T-cell (primary cell): ENCODE measurements around the gene PDE1A. TPM values are rescaled to one million over a fixed set of nuclear protein-coding genes. Genes with fewer than 3 reads are reported as not detected.

Experiments
- ATAC-seq, 4 experiments: fragments of 200-7000 bp in 3 of 4; fragments of 150-1000 bp in 1 of 4; cut with Tn5 transposase; replicated peaks in 1 of 4; 1 replicate in 3 of 4; 2 replicates in 1 of 4; pipeline ENCODE4 v1.10.0; 2021; ENCODE audit warnings: moderate library complexity in 3 of 4, mild to moderate bottlenecking in 2 of 4, moderate number of reproducible peaks in 1 of 4
- CTCF ChIA-PET, 2 donors: fragments of 300-600 bp; sonication (Branson Sonifier 250); formaldehyde crosslinking; loops; one replicate each; lab custom pipeline; 2022; ENCODE audit warnings: antibody characterized with exemption in 2 of 2; lab: Charles Lee
- POLR2A ChIA-PET, 2 donors: fragments of 300-600 bp; sonication (Branson Sonifier 250); formaldehyde crosslinking; loops; one replicate each; lab custom pipeline; 2022; ENCODE audit warnings: antibody characterized with exemption in 2 of 2; lab: Charles Lee
- DNase-seq, 35 experiments: peaks; one replicate each; pipeline versions ENCODE4 v3.0.0 to v3.0.0-alpha.2; 2013 to 2023
- H3K27ac ChIP-seq: one replicate; pipeline ENCODE4 v1.5.1; 2013; ENCODE audit warnings: low read length
- H3K27me3 ChIP-seq, 2 experiments: replicated peaks in 1 of 2; 1 replicate in 1 of 2; 2 replicates in 1 of 2; pipeline versions ENCODE4 v1.6.1 to v1.7.0; 2013; ENCODE audit warnings: low read length in 1 of 2, mixed read lengths in 1 of 2; ENCODE audit not compliant: control insufficient read depth in 2 of 2, insufficient read depth in 2 of 2; ENCODE audit errors: extremely low read depth in 1 of 2
- H3K36me3 ChIP-seq, 2 donors: 1 replicate in 1 of 2; 2 replicates in 1 of 2; pipeline versions ENCODE4 v1.6.1 to v1.7.0; 2013; ENCODE audit warnings: low read length in 1 of 2; ENCODE audit not compliant: control insufficient read depth in 2 of 2, insufficient read depth in 1 of 2; ENCODE audit errors: extremely low read depth in 1 of 2
- H3K4me1 ChIP-seq, 2 experiments: 1 replicate in 1 of 2; 2 replicates in 1 of 2; pipeline versions ENCODE4 v1.6.1 to v1.7.0; 2013; ENCODE audit warnings: low read length in 2 of 2, mixed read lengths in 1 of 2; ENCODE audit not compliant: insufficient read depth in 2 of 2, control insufficient read depth in 1 of 2; ENCODE audit errors: extremely low read depth in 1 of 2
- H3K4me3 ChIP-seq, 2 donors: 1 replicate in 1 of 2; 2 replicates in 1 of 2; pipeline versions ENCODE4 v1.5.1 to v1.7.0; 2013; ENCODE audit warnings: mild to moderate bottlenecking in 2 of 2, low read length in 1 of 2, moderate library complexity in 1 of 2; ENCODE audit not compliant: control insufficient read depth in 1 of 2; ENCODE audit errors: extremely low read depth in 1 of 2
- H3K9me3 ChIP-seq: 2 replicates; pipeline ENCODE4 v1.7.0; 2013
- H3K27ac Mint-ChIP-seq, 2 donors: one replicate each; pipeline ENCODE4 v1.8.0; 2020 to 2021; ENCODE audit warnings: mild to moderate bottlenecking in 2 of 2, mixed read lengths in 2 of 2
- H3K27me3 Mint-ChIP-seq, 2 donors: one replicate each; pipeline ENCODE4 v1.8.0; 2021 to 2022; ENCODE audit warnings: mixed read lengths in 2 of 2
- H3K36me3 Mint-ChIP-seq: one replicate; pipeline ENCODE4 v1.8.0; 2021; ENCODE audit warnings: mixed read lengths
- H3K4me1 Mint-ChIP-seq, 3 donors: one replicate each; pipeline ENCODE4 v1.8.0; 2020 to 2022; ENCODE audit warnings: mixed read lengths in 3 of 3, mild to moderate bottlenecking in 1 of 3
- H3K4me3 Mint-ChIP-seq, 3 donors: one replicate each; pipeline ENCODE4 v1.8.0; 2020 to 2022; ENCODE audit warnings: mild to moderate bottlenecking in 3 of 3, mixed read lengths in 3 of 3, moderate library complexity in 3 of 3
- H3K9me3 Mint-ChIP-seq, 3 donors: one replicate each; pipeline ENCODE4 v1.8.0; 2020 to 2022; ENCODE audit warnings: mixed read lengths in 3 of 3
- WGBS: methylation state at CpG from one replicate; pipeline ENCODE4 v1.1.5; 2013; ENCODE audit warnings: missing lambda C conversion rate; ENCODE audit not compliant: insufficient coverage; 5-methylcytosine and 5-hydroxymethylcytosine counted together
- total RNA-seq, 35 experiments: library from RNA in 6 of 35; stranded (reverse) in 6 of 35; fragments of 120-200 nt in 1 of 35; gene quantifications; one replicate each; pipeline versions ENCODE4 v1.2.1 to v1.2.4 and lab custom pipeline; 2013 to 2026

PDE1A gene
- total RNA-seq, 5 donors from 2014 or later (not counting 1 experiment from before 2014, with no cell fraction given): not detected

- Histone ChIP-seq H3K27ac (no peak overlapping the region), H3K9me3 (no peaks in the 10 kb centered on the region), H3K27me3 (no peaks in the 10 kb centered on the region), H3K36me3 (no peaks in the 10 kb centered on the region), H3K4me1 (no peaks in the 10 kb centered on the region), H3K4me3 (no peak overlapping the region)
- CTCF ChIA-PET: no interaction called here
- Mint-ChIP-seq H3K4me3 (no peak overlapping the region), H3K9me3 (peaks cover 0 to 3% (median 0%) of the 10 kb centered on the region in 3 donors), H3K36me3 (no peaks in the 10 kb centered on the region), H3K27ac (no peak overlapping the region), H3K4me1 (no peaks in the 10 kb centered on the region), H3K27me3 (no peaks in the 10 kb centered on the region)
- 20% methylated on average over 1 of the region's 4 CpGs for WGBS
- DNase-seq (no peak), ATAC-seq (no peak)
- POLR2A ChIA-PET: no interaction called here
These were observed 167.1 kb downstream of the PDE1A start for GRCh38 chr2:182259629-182260150.

GRCh38 chr2:182252534-182252933 is 174.3 kb downstream of the PDE1A start:
- Mint-ChIP-seq H3K9me3 (no peaks in the 10 kb centered on the region), H3K4me1 (no peaks in the 10 kb centered on the region), H3K27ac (no peak overlapping the region), H3K4me3 (no peak overlapping the region), H3K36me3 (no peaks in the 10 kb centered on the region), H3K27me3 (peaks cover 2 to 7% of the 10 kb centered on the region in 2 donors)
- ATAC-seq (no peak), DNase-seq (no peak)
- H3K27me3 ChIP-seq: no peaks in the 10 kb centered on the region
- H3K36me3 ChIP-seq: no peaks in the 10 kb centered on the region
- no peaks in the 10 kb centered on the region for H3K9me3 ChIP-seq
- WGBS: 50% methylated on average over 1 of the region's 2 CpGs
- H3K4me3 ChIP-seq: no peak overlapping the region
- ChIA-PET CTCF (no interaction called here), POLR2A (no interaction called here)
- no peaks in the 10 kb centered on the region for H3K4me1 ChIP-seq
- H3K27ac ChIP-seq: no peak overlapping the region

- no peaks in the 10 kb centered on the region for H3K27me3 ChIP-seq
- no peaks in the 10 kb centered on the region for H3K4me1 Mint-ChIP-seq
- H3K9me3 Mint-ChIP-seq: no peaks in the 10 kb centered on the region
- WGBS: 100% methylated on average over 1 of the region's 2 CpGs
- DNase-seq (no peak), ATAC-seq (no peak)
- H3K36me3 Mint-ChIP-seq: no peaks in the 10 kb centered on the region
- no peaks in the 10 kb centered on the region for H3K4me1 ChIP-seq
- CTCF ChIA-PET: no interaction called here
- no peak overlapping the region for H3K27ac ChIP-seq
- H3K27me3 Mint-ChIP-seq: peaks cover 2 to 11% of the 10 kb centered on the region in 2 donors
- no peaks in the 10 kb centered on the region for H3K9me3 ChIP-seq
- no peak overlapping the region for H3K4me3 ChIP-seq
- no peak overlapping the region for H3K27ac Mint-ChIP-seq
- H3K4me3 Mint-ChIP-seq: no peak overlapping the region
- POLR2A ChIA-PET: no interaction called here
- no peaks in the 10 kb centered on the region for H3K36me3 ChIP-seq
These were observed 177.9 kb downstream of the PDE1A start for GRCh38 chr2:182248898-182249297.

- WGBS: 100% methylated on average over 2 of the region's 6 CpGs
- DNase-seq: no peak
- Mint-ChIP-seq H3K27me3 (peaks cover 2 to 11% of the 10 kb centered on the region in 2 donors), H3K36me3 (no peaks in the 10 kb centered on the region), H3K4me3 (no peak overlapping the region), H3K27ac (no peak overlapping the region), H3K4me1 (no peaks in the 10 kb centered on the region), H3K9me3 (no peaks in the 10 kb centered on the region)
- Histone ChIP-seq H3K4me1 (no peaks in the 10 kb centered on the region), H3K27me3 (no peaks in the 10 kb centered on the region), H3K9me3 (no peaks in the 10 kb centered on the region), H3K36me3 (no peaks in the 10 kb centered on the region), H3K4me3 (no peak overlapping the region), H3K27ac (no peak overlapping the region)
- ChIA-PET POLR2A (no interaction called here), CTCF (no interaction called here)
- ATAC-seq: no peak
These were observed 178.5 kb downstream of the PDE1A start for GRCh38 chr2:182248362-182248761.

- no CpG with 5 or more reads among the region's 1 CpG for WGBS
These were observed 179.0 kb downstream of the PDE1A start for GRCh38 chr2:182247831-182248230.

GRCh38 chr2:182245963-182246362 is 180.9 kb downstream of the PDE1A start:
- ChIA-PET CTCF (interaction anchor here in 1 of 2 donors (0.6 kb wide), 1 partner anchor 35 kb away, joined by 3 read pairs; no protein-coding TSS in a partner anchor), POLR2A (no interaction called here)
- H3K9me3 ChIP-seq: no peaks in the 10 kb centered on the region
- DNase-seq (no peak), ATAC-seq (no peak)
- H3K4me1 Mint-ChIP-seq: peaks cover 0 to under 1% (median 0%) of the 10 kb centered on the region in 3 donors
- no peak overlapping the region for H3K27ac ChIP-seq
- H3K36me3 ChIP-seq: no peaks in the 10 kb centered on the region
- H3K4me3 Mint-ChIP-seq: no peak overlapping the region
- H3K27me3 ChIP-seq: no peaks in the 10 kb centered on the region
- no peaks in the 10 kb centered on the region for H3K9me3 Mint-ChIP-seq
- H3K36me3 Mint-ChIP-seq: no peaks in the 10 kb centered on the region
- H3K27ac Mint-ChIP-seq: no peak overlapping the region
- no peak overlapping the region for H3K4me3 ChIP-seq
- H3K4me1 ChIP-seq: no peaks in the 10 kb centered on the region
- H3K27me3 Mint-ChIP-seq: peaks cover 2 to 11% of the 10 kb centered on the region in 2 donors

More at GRCh38 chr2:182247831-182248230, 179.0 kb downstream of the PDE1A start:
- Mint-ChIP-seq H3K4me3 (no peak overlapping the region), H3K27me3 (peaks cover 2 to 11% of the 10 kb centered on the region in 2 donors), H3K27ac (no peak overlapping the region), H3K9me3 (no peaks in the 10 kb centered on the region), H3K4me1 (no peaks in the 10 kb centered on the region), H3K36me3 (no peaks in the 10 kb centered on the region)
- no peak overlapping the region for H3K27ac ChIP-seq
- H3K27me3 ChIP-seq: no peaks in the 10 kb centered on the region
- no peak overlapping the region for H3K4me3 ChIP-seq
- no peaks in the 10 kb centered on the region for H3K4me1 ChIP-seq
- no peaks in the 10 kb centered on the region for H3K36me3 ChIP-seq
- no peak for DNase-seq
- CTCF ChIA-PET: no interaction called here
- POLR2A ChIA-PET: no interaction called here
- H3K9me3 ChIP-seq: no peaks in the 10 kb centered on the region
- ATAC-seq: no peak

- Histone ChIP-seq H3K9me3 (no peaks in the 10 kb centered on the region), H3K36me3 (no peaks in the 10 kb centered on the region), H3K27ac (no peak overlapping the region), H3K4me1 (no peaks in the 10 kb centered on the region), H3K27me3 (no peaks in the 10 kb centered on the region), H3K4me3 (no peak overlapping the region)
- no peak for DNase-seq
- H3K27me3 Mint-ChIP-seq: peaks cover under 1 to 8% of the 10 kb centered on the region in 2 donors
- H3K9me3 Mint-ChIP-seq: no peaks in the 10 kb centered on the region
- no peak for ATAC-seq
- POLR2A ChIA-PET: no interaction called here
- CTCF ChIA-PET: no interaction called here
- H3K4me1 Mint-ChIP-seq: peaks cover 2 to 6% (median 2%) of the 10 kb centered on the region in 3 donors
- H3K27ac Mint-ChIP-seq: no peak overlapping the region
- H3K4me3 Mint-ChIP-seq: no peak overlapping the region
- WGBS: no CpG with 5 or more reads among the region's 5 CpGs
- no peaks in the 10 kb centered on the region for H3K36me3 Mint-ChIP-seq
These were observed 184.2 kb downstream of the PDE1A start for GRCh38 chr2:182242609-182243008.
